ENCODE data around the gene EPM2AIP1. TPM values are rescaled to one million over a fixed set of nuclear protein-coding genes. Genes with fewer than 3 reads are reported as not detected.

Gene EPM2AIP1
- total and polyA plus RNA-seq, 2 of the 8 experiments (the other 6 are each of a cell fraction or from before 2014, with no cell fraction given) = 6.6 to 9.0 TPM

DNA sequence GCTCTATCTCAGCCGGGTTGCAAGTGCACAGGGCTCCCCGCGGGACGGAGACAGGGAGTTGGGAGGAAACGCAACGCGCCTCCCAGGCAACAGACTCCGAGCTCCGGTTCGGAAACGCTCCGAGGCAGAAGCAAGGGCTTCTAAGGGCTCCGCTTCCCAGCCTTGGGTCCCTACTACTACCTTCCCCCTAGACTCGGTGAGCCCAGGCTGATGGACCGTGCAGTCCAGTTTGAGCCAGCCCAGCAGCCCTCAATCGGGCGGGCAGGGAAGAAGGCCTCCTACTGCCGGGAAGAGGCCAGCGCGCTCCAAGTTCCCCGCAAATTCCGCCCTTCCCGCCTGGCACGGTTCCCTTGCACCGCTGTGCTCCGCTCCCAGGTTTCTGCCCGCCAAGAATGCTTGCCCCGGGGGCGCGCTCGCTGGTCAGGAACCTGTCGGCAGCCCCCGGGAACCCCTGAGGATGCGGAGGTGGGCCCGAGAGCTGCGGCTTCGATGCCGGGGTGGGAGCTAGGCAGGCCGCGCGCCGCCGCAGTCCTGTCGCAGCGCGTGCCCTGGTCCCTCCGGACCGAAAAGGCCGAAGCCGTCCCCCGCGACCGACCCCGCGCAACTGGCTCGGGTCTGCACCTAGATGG lies 48.8 kb downstream of the EPM2AIP1 start (continued):
- TF ChIP-seq, protein P1, sequence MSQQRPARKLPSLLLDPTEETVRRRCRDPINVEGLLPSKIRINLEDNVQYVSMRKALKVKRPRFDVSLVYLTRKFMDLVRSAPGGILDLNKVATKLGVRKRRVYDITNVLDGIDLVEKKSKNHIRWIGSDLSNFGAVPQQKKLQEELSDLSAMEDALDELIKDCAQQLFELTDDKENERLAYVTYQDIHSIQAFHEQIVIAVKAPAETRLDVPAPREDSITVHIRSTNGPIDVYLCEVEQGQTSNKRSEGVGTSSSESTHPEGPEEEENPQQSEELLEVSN (IDR thresholded peaks at IDR 0.05) = peak; percentile 95
- peak; percentile 22; the same call in 1 of the 2 replicates for TF ChIP-seq TBP (IDR thresholded peaks at IDR 0.05; ENCODE audit: low read depth, low read length)
- TF ChIP-seq ASH2L (IDR thresholded peaks at IDR 0.05; ENCODE audit: low read length) = peak; percentile 91
- no peak for TF ChIP-seq SP1 (IDR thresholded peaks at IDR 0.05; ENCODE audit: low read depth, low read length)
- peak; percentile 29 for TF ChIP-seq KDM4A (IDR thresholded peaks at IDR 0.05; ENCODE audit: low read depth, low read length, severe bottlenecking)
- peak in 1 of 2 experiments; percentile 13; a peak in 1 of 3 replicates for TF ChIP-seq POLR2A (IDR thresholded peaks at IDR 0.05; ENCODE audit: control extremely low read depth in 1 of 2, low read depth in 2 of 2, low read length in 2 of 2)
- TF ChIP-seq NANOG (IDR thresholded peaks at IDR 0.05; ENCODE audit: insufficient read depth, low read depth, low read length, poor library complexity, severe bottlenecking) = no peak
- TF ChIP-seq SRF (IDR thresholded peaks at IDR 0.05; ENCODE audit: low read depth, low read length) = no peak
